RPMI7951 (cell line): ENCODE results near the gene C17orf107. TPM values are rescaled to one million over a fixed set of nuclear protein-coding genes. Genes with fewer than 3 reads are reported as not detected.

ENCODE experiments used
- DNase-seq: peaks from one replicate; pipeline ENCODE4 v3.0.0-alpha.2; 2012; ENCODE audit warnings: low read depth
- total RNA-seq: library from RNA; depleted of rRNA; stranded (reverse); fragments of >200 nt; shearing (Covaris generic); gene quantifications from 2 replicates; pipeline ENCODE4 v1.2.3, GENCODE V29; 2014

The C17orf107 gene
- total RNA-seq, 1 experiment from 2014 or later: 0.12 TPM

DNA sequence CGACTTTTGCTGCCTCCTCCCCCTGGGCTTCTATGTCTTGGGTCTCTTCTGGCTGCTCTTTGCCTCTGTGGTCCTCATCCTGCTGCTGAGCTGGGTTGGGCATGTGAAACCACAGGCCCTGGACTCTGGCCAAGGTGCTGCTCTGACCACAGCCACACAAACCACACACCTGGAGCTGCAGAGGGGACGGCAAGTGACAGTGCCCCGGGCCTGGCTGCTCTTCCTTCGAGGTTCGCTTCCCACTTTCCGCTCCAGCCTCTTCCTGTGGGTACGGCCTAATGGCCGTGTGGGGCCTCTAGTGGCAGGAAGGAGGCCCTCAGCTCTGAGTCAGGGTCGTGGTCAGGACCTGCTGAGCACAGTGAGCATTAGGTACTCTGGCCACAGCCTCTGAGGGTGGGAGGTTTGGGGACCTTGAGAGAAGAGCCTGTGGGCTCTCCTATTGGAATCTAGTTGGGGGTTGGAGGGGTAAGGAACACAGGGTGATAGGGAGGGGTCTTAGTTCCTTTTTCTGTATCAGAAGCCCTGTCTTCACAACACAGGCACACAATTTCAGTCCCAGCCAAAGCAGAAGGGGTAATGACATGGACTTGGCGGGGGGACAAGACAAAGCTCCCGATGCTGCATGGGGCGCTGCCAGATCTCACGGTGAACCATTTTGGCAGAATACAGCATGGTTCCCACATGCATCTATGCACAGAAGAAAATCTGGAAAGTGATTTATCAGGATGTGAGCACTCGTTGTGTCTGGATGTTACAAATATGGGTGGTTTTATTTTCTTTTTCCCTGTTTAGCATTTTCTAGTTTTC lies 35.0 kb downstream of the C17orf107 start:
- DNase-seq: peak; percentile 78

DNA sequence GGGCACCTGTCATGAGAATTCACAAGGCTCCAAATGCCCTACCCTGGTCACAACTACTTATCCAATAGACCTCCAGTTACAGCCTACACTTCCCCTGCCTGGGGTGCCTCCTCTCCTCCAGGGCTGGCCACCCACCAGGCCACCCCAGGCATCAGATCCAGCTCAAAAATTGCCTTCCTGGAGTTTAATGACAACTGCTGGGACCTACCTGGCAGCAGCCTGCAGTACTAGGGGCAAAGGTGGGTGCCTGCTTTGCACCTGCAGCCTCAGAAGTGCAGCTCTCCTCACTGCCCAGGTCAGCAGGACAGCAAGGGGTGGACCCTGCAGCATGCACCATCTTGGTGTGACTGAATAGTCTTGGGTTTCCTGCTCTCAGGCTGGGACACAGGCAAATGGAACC lies 36.3 kb downstream of the C17orf107 start:
- no peak for DNase-seq

DNA sequence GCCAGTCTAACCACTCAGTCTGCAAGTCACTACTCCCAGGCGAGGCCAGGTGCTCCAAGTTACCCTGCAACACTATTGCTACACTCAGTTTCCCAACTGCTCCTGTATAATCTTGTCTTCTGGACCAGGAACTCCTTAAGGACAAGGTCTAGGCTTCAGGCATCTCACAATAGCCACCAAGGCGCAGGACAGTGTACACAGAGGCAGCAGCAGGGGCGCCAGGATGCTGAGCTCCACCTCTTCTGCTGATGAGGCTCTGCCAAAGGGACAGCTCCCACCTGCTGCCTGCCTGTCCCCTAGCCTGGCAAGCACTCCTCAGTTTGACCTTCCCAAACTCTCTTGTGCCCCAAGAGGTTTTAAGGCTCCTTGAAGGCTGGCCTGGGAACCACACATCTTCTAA lies 37.1 kb downstream of the C17orf107 start:
- no peak for DNase-seq

DNA sequence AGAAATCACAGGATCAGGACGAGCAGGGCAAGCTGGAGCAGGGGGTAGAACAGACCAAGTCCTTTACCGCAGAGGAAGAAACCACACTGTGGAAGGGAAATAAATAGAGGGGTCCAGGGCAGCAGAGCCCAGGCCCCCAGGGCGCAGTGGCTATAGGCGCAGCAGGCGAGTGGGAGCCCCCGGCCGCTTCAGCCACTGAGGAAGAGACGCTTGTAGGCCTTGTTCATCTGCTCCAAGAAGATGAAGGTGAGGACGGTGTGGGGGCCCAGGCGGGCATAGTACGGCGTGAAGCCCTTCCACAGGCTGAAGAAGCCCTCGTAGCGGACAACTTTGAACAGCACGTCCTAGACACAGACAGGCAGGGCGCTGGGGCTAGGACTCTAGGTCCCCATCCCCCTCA lies 38.2 kb downstream of the C17orf107 start:
- no peak for DNase-seq

DNA sequence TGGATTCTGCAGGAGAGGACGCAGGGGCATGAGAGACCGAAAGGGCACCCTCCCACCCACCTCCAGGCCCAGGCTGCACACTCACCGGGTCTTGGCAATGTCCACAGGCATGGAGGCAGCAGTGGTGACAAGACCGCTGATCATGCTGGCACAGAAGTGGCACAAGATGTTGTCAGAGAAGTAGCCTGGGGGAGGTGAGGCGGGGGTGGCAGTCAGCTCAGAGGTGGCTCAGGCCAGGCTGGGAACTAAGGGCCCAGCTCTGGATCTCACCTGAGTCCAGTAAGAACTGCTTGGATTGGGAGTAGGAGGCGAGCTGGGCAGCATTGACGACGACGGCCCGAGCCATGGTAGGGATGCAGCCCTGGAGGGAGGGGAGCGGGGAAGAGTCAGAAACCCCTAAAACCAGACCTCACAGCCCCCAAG lies 38.7 kb downstream of the C17orf107 start:
- no peak for DNase-seq

DNA sequence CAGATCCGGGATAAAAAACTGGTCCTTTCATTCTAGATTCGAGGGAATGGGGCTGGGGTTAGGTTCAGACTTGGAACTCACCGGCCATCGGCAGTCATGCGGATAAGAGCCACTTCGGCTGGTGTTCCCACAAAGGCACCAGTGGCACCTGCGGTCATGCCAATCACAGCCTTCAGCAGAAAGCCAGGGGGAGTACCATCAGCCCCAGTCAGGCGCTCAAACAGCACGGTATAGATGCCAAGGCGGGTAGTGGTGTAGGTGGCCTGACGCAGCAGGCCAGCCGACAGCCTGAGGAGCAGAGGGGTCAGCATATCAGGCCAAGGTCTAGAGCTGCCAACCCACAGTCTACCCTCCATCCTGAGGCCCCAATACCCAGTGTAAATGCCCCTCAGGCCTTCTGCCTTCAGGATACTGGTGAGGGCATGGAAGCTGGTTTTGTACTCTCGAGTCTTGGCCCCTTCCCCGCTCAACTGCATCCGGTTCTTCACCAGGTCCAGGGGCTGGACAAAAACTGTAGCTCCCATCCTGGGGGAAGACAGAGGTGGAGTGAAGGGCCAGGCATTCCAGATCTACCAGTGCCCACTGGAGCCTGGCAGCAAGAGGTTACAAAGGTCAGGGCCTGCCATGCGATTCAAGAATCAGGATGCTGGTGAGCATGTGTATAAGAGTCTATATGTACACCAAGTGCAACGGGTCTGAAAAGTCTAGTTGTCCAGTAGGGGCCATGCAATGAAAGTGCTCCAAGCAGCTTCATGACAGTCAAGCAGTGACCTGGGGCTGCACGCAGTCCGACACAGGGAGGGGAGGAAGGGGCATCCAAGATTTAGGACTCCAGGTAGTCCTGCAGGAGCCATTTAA lies 39.6 kb downstream of the C17orf107 start:
- DNase-seq: no peak

DNA sequence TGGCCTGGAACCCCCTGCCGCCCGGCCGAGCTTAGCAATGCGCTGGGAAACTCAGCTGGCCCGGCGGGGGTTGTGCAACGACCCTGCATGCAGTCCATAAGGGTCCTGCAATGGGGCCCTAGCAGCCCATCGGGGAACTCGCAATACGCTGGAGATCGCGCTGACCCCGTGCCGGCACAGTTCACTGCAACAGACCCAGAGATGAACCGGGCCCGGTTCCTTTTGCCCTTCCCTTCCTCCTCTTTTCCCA lies 40.1 kb downstream of the C17orf107 start:
- DNase-seq: no peak

DNA sequence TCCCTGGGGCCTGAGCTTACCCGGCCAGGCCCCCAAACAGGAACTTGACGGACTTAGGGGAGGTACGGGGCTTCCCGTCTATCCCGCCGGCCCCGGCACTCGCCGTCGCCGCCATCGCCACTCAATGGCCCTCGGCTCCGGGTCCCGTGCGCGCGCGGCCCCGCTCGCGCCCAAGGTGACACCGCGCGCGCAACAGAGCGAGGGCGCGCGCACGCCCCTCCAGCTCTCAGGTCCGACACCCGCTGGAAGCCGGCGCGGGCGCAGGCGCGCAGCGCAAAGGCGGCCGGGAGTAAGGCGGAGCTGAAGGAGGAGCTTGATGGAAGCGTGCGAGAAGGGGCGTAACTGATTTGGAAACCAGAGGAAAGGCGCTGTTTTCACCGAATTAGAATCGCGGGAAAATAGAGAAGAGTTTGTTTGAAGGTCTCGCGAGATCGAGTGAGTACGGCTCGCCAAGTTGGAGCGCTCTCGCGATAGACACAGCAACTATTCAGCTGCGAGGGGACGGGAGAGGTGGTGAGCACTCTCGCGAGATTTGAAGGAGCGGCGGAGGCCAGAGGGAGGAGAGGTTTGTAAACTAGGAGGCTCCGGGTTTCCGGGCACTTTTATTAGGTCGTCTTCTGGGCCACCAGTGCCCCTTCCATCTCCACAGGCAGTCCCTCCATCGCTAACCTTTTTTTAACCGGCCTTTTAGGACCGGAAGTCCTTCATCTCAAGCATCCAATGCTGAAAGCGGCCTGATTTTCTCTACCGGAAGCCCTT lies 40.6 kb downstream of the C17orf107 start, which contains the start of the genes RNF167 and SLC25A11:
RNF167 (plus strand) TSS at position 473 of the 759 bp plus-strand sequence. CDS start 642 bp downstream, outside the sequence.
SLC25A11 (minus strand) TSS at position 251 of the 759 bp plus-strand sequence; CDS start at position 115, 136 bp downstream.
- peak; percentile 99 for DNase-seq

DNA sequence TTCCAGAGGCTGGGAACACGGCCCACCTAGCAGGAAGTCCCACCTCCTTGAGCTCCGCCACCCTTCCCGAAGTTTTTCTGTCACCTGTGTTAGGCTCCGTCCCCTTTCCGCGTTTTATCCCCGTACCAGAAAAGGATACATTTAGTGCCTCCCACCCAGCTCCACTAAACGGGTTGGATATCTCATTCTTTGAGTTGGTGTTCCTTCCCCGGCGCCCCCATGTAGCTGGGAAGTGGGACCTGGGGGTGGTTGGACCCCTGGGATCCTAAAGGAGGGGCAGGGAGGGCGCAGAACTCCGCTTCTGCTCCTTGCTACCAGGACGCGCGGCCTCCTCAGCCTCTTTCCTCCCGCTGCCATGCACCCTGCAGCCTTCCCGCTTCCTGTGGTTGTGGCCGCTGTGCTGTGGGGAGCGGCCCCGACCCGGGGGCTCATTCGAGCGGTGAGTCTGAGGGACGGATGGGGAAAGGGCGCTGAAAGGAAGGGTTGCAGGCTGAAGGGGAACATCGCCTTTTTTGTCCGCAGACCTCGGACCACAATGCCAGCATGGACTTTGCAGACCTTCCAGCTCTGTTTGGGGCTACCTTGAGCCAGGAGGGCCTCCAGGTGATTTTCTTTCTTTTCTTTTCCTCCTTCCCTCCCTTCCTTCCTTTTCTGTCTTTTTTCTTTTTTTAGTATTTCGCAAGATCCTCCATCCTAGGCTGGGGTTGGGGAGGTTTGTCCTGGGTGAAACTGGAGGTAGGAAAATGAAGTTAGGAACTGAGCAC lies 41.4 kb downstream of the C17orf107 start:
- DNase-seq: no peak

DNA sequence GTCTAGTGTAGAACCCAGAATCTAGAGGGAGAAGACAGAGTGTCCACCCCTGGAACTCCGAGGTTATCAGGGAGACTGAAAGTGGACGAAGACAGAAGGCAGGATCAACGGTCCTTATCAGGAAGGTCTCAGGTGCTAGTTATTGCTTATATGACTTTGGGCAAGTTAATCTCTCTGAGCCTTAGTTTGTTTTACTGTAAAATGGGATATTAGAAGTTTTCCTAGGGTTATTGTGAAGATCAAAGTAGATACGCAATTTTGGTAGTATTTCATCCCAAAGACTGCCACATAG lies 41.9 kb downstream of the C17orf107 start:
- no peak for DNase-seq

DNA sequence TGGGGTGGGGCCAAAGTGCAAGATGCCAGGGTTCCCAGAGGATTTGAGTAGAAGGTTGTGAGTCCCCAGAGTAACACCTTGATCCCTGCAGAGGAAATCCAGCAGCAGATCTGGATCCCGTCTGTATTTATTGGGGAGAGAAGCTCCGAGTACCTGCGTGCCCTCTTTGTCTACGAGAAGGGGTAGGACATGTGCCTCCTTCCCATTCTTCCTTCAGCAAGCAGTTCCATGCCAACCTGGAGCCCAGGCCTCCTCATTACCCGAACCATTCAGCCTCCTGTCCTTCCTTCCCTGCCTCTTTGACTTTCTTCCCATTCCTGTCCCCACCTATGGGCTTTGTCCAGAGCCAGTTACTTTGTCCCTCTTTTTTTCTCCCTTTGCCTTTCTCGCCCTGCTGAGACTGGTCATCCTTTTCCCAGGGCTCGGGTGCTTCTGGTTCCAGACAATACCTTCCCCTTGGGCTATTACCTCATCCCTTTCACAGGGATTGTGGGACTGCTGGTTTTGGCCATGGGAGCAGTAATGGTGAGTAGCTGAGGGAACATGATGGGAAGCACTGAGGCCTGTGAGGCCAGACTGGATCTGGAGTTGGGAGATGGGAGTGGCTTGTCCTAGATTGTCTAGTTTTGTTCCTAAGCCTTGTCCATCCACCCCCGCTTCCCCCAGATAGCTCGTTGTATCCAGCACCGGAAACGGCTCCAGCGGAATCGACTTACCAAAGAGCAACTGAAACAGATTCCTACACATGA lies 43.6 kb downstream of the C17orf107 start:
- DNase-seq: no peak

DNA sequence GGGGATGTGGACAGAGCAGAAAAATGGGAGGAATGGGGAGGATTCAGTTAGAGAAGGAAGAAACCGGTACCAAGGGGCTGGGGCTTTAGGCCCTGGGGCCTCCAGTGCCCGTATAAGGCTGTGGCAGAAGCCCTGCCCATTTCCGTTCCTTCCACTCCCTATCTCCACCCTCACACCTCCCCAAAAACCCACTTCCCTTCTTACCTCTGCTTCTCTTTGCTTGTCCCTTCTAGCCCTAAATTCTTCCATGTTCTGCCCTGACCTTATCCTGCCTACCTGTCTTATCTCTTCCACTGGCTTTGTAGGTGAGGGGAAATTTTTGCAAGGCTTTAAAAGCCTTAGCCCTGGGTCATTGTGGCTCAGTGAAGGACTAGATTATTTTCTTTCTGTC lies 44.8 kb downstream of the C17orf107 start:
- no peak for DNase-seq

DNA sequence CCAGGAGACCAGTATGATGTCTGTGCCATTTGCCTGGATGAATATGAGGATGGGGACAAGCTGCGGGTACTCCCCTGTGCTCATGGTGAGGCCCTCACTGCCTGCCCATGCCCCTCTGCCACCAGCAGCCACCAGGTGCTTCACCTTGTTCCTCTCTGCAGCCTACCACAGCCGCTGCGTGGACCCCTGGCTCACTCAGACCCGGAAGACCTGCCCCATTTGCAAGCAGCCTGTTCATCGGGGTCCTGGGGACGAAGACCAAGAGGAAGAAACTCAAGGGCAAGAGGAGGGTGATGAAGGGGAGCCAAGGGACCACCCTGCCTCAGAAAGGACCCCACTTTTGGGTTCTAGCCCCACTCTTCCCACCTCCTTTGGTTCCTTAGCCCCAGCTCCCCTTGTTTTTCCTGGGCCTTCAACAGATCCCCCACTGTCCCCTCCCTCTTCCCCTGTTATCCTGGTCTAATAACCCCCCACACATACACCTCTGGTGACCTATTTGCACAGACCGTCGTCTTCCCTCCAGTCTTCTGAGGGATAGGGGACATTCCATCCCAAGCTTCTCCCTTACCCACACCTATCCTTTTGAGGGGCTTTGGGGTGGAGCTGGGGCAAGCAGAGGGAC lies 45.3 kb downstream of the C17orf107 start:
- DNase-seq: no peak

DNA sequence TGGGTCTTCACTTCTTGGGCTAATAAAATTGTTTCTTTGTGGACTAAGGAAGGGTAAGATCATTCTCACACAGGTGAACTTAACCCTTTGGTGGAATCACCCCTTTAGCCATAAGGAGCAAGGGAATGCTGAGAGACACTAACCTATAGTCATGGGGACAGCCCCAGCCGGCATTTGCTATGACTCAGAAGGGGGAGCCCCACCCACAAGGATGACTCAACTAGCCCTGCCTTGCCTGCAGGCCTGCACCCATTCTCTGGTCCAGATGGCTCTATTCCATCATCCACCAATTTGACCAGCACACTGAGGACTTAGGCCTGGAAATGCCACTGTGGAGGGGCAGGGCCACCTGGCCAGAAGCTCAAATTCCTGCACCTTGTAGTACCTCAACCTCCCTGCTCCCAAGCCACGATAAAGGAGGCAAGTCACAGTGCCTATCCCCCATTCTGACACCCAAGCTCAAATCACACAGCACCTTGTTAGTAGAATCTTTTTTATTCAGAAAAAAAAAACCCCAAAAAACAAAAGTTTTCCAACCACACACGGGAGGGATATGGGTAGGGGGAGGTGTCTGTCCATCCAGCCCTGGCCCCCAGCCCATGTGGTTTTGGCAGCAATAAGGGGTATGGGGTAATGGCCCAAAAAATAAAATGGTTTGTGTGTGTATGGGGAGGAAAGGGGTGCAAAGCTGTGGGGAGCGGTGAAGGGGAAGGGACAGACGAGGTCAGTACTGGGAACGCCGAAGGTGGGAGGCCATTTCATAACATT lies 46.0 kb downstream of the C17orf107 start:
- DNase-seq: peak; percentile 93

DNA sequence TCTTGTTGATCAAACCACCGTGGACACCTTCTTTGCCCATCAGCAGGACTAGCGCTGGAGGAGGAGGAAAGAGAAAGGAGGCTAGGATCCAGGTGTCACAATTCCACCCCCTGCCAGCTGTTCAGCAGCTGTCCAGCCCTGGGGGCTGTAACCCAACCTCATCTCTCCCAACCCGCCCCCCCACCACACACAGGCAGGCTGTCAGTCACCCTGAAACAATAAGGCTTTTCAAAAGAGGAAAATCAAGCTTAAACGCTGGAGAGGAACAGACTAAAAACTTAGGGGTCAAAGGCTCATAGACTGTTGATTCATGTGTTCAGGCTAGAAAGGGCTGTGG lies 46.6 kb downstream of the C17orf107 start:
- DNase-seq: peak; percentile 61

DNA sequence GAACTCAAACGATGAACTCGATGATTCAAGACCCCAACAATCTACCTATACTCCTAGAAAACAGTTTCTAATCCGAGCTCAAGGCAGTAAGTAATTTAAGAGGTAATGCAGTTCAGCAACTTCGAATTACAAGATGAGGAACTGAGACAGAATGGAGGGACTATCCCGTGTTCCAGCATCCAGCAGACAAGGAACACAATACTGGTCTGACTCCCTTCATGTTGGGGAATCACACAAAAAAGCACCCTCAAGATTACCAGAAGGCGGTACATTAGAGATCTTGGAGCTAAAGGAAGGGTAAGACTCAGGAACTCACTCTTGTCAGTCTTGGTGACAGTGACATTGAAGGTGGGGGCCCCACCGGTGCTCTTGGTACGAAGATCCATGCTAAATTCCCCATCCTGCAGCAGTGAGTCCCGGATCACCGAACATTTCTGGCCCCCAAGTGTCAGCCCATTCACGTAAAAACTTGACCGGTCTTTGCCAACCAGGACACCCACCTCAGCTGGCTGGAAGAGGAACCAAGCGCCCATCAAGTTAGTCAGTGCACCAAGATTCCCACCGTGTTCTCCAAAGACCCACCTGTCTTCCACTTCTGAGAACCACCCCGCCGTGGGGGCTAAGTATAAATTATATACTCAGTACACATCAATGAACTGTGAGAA lies 47.1 kb downstream of the C17orf107 start:
- no peak for DNase-seq

DNA sequence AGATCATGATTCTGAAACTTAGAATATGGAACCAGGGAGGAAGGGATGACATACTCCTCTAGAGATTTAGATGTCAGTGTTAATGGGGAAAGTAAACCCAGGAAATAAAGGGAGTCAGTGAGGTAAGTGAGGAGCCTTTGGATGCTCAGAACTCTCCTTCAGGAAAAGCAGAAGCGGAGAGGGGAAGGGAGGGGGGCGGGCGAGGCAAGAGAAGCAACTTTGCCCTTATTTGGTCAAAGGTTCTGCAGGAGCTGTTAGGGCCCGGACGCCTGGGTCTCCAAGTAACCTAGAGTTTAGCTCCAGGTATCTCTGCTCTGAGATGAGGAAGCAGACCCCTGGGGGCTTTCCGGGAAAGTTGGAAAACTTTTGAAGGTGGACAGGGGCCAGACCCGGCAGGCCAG lies 47.7 kb downstream of the C17orf107 start:
- DNase-seq: no peak

DNA sequence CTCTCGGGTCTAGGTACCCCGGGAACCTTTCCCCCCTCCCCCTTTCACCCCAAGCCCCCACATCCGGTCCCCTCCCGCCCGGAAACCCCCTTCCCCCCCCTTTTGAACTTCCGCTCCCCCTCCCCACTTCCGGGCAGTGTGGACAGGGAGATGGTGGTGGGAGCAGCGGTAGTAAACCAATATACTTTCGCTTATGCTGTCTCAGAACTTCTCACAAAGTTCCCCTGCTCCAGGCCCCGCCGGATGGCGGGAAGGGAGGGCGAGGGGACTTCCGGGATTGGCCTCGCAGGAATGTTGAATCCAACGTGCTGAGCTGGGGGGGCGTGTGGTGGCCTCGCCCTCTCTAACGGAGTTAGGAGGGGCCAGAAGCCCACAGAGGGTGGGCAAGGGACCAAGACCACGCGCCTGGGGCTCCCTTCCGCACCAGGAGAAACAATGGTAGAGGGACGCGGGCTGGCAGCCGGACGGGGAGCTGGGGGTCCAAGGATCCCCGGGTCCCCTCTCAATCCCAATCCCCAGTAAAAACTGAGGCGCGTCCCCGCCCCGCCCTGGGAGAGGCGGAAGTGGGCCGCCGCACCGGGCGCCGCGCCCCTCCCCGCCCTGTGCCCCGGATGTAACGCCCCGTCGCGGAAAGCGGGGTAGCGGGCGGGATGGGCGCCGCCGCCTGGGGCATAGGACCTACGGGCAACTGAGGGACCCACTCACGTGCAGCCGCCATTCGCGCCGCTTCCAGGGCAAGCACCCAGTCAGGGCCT lies 48.3 kb downstream of the C17orf107 start:
- DNase-seq: peak; percentile 60
